ENCODE measurements around the gene RNF166.

Gene RNF166

GRCh38 chr16:88662222-88662842, 43.9 kb downstream of the RNF166 start:
- CTCF ChIA-PET = interaction anchor here (1.0 kb wide), 1 partner anchor 23 kb away, joined by 3 read pairs; no protein-coding TSS in a partner anchor
- DNase-seq (ENCODE audit: extremely low spot score) = no peak
- POLR2A ChIA-PET = interaction anchor here (0.8 to 2.8 kb wide), 8 partner anchors 9 to 115 kb away, joined by 3 to 15 read pairs (median 3); partner anchors contain the start of gene ZC3H18
- TF ChIP-seq BHLHE40 (IDR thresholded peaks at IDR 0.05; ENCODE audit: borderline replicate concordance) (no peak), ELF4 (IDR thresholded peaks at IDR 0.05) (no peak), CTBP1 (IDR thresholded peaks at IDR 0.05; ENCODE audit: borderline replicate concordance) (no peak), TARDBP (IDR thresholded peaks at IDR 0.05) (no peak), SP1 (IDR thresholded peaks at IDR 0.05) (no peak), LEF1 (IDR thresholded peaks at IDR 0.05; ENCODE audit: borderline replicate concordance) (no peak), FOXK2 (IDR thresholded peaks at IDR 0.05) (no peak), L3MBTL2 (conservative IDR thresholded peaks at IDR 0.05) (no peak), SUZ12 (IDR thresholded peaks at IDR 0.05) (no peak), ZNF384 (IDR thresholded peaks at IDR 0.05) (no peak), ARNT (IDR thresholded peaks at IDR 0.05) (no peak), HDGF (IDR thresholded peaks at IDR 0.05; ENCODE audit: borderline replicate concordance) (no peak), PKNOX1 (IDR thresholded peaks at IDR 0.05) (no peak), FOXM1 (IDR thresholded peaks at IDR 0.05; ENCODE audit: borderline replicate concordance) (no peak), NFRKB (IDR thresholded peaks at IDR 0.05) (no peak), FOXA1 (IDR thresholded peaks at IDR 0.05) (no peak)

- POLR2A ChIA-PET = no interaction called here
- CTCF ChIA-PET = no interaction called here
- TF ChIP-seq ELF4 (IDR thresholded peaks at IDR 0.05) = no peak
- no peak for TF ChIP-seq FOXK2 (IDR thresholded peaks at IDR 0.05)
- no peak for TF ChIP-seq NFRKB (IDR thresholded peaks at IDR 0.05)
- no peak for TF ChIP-seq CTBP1 (IDR thresholded peaks at IDR 0.05; ENCODE audit: borderline replicate concordance)
- no peak for TF ChIP-seq TARDBP (IDR thresholded peaks at IDR 0.05)
- TF ChIP-seq SUZ12 (IDR thresholded peaks at IDR 0.05) = no peak
- TF ChIP-seq LEF1 (IDR thresholded peaks at IDR 0.05; ENCODE audit: borderline replicate concordance) = no peak
- no peak for TF ChIP-seq FOXA1 (IDR thresholded peaks at IDR 0.05)
- TF ChIP-seq ARNT (IDR thresholded peaks at IDR 0.05) = no peak
- no peak for TF ChIP-seq ZNF384 (IDR thresholded peaks at IDR 0.05)
- no peak for TF ChIP-seq HDGF (IDR thresholded peaks at IDR 0.05; ENCODE audit: borderline replicate concordance)
- no peak for TF ChIP-seq PKNOX1 (IDR thresholded peaks at IDR 0.05)
- TF ChIP-seq SP1 (IDR thresholded peaks at IDR 0.05) = no peak
- TF ChIP-seq BHLHE40 (IDR thresholded peaks at IDR 0.05; ENCODE audit: borderline replicate concordance) = no peak
- no peak for DNase-seq (ENCODE audit: extremely low spot score)
These were observed 44.7 kb downstream of the RNF166 start for GRCh38 chr16:88661468-88661867.

GRCh38 chr16:88659160-88659559, 47.0 kb downstream of the RNF166 start:
- ChIA-PET POLR2A (no interaction called here), CTCF (no interaction called here)
- no peak for TF ChIP-seq FOXK2 (IDR thresholded peaks at IDR 0.05)
- no peak for TF ChIP-seq FOXM1 (IDR thresholded peaks at IDR 0.05; ENCODE audit: borderline replicate concordance)
- no peak for TF ChIP-seq ELF4 (IDR thresholded peaks at IDR 0.05)
- no peak for TF ChIP-seq BHLHE40 (IDR thresholded peaks at IDR 0.05; ENCODE audit: borderline replicate concordance)
- TF ChIP-seq SUZ12 (IDR thresholded peaks at IDR 0.05) = no peak
- no peak for TF ChIP-seq SP1 (IDR thresholded peaks at IDR 0.05)
- no peak for TF ChIP-seq LEF1 (IDR thresholded peaks at IDR 0.05; ENCODE audit: borderline replicate concordance)
- TF ChIP-seq CTBP1 (IDR thresholded peaks at IDR 0.05; ENCODE audit: borderline replicate concordance) = no peak
- no peak for TF ChIP-seq L3MBTL2 (conservative IDR thresholded peaks at IDR 0.05)
- no peak for TF ChIP-seq ZNF384 (IDR thresholded peaks at IDR 0.05)
- no peak for TF ChIP-seq PKNOX1 (IDR thresholded peaks at IDR 0.05)
- TF ChIP-seq NFRKB (IDR thresholded peaks at IDR 0.05) = no peak
- TF ChIP-seq HDGF (IDR thresholded peaks at IDR 0.05; ENCODE audit: borderline replicate concordance) = no peak
- TF ChIP-seq ARNT (IDR thresholded peaks at IDR 0.05) = no peak
- no peak for TF ChIP-seq FOXA1 (IDR thresholded peaks at IDR 0.05)
- TF ChIP-seq TARDBP (IDR thresholded peaks at IDR 0.05) = no peak
- no peak for DNase-seq (ENCODE audit: extremely low spot score)

- ChIA-PET POLR2A (no interaction called here), CTCF (no interaction called here)
- TF ChIP-seq TARDBP (IDR thresholded peaks at IDR 0.05) (no peak), PKNOX1 (IDR thresholded peaks at IDR 0.05) (no peak), NFRKB (IDR thresholded peaks at IDR 0.05) (no peak), ZNF384 (IDR thresholded peaks at IDR 0.05) (no peak), LEF1 (IDR thresholded peaks at IDR 0.05; ENCODE audit: borderline replicate concordance) (no peak), BHLHE40 (IDR thresholded peaks at IDR 0.05; ENCODE audit: borderline replicate concordance) (no peak), FOXK2 (IDR thresholded peaks at IDR 0.05) (no peak), SP1 (IDR thresholded peaks at IDR 0.05) (no peak), HDGF (IDR thresholded peaks at IDR 0.05; ENCODE audit: borderline replicate concordance) (no peak)
- no peak for DNase-seq (ENCODE audit: extremely low spot score)
These were observed 47.5 kb downstream of the RNF166 start for GRCh38 chr16:88658714-88659113.

DNA sequence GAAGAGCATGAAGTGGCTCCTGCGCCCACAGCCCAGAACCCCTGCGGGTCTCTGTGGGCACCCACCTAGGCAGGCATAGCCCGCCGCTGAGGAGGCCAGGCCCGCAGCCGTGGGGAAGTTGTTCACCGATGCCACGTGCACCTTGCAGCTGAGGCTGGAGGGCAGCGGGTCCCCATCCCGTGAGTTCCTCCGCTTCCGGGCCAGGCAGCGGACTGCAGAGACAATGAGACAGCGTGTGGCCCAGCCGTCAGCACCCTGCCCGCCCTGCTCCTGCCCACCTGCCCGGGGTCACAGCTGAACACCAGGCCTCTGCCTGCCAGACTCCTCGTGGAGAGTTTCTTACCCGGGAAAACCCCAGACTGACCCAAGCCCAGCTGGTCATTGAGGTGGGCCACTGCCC, 48.8 kb downstream of the RNF166 start:
- ChIA-PET POLR2A (no interaction called here), CTCF (no interaction called here)
- TF ChIP-seq FOXM1 (IDR thresholded peaks at IDR 0.05; ENCODE audit: borderline replicate concordance) = no peak
- no peak for TF ChIP-seq ZNF384 (IDR thresholded peaks at IDR 0.05)
- TF ChIP-seq FOXK2 (IDR thresholded peaks at IDR 0.05) = no peak
- TF ChIP-seq SP1 (IDR thresholded peaks at IDR 0.05) = no peak
- TF ChIP-seq ARNT (IDR thresholded peaks at IDR 0.05) = no peak
- TF ChIP-seq PKNOX1 (IDR thresholded peaks at IDR 0.05) = no peak
- TF ChIP-seq LEF1 (IDR thresholded peaks at IDR 0.05; ENCODE audit: borderline replicate concordance) = no peak
- no peak for TF ChIP-seq NFRKB (IDR thresholded peaks at IDR 0.05)
- TF ChIP-seq BHLHE40 (IDR thresholded peaks at IDR 0.05; ENCODE audit: borderline replicate concordance) = no peak
- no peak for TF ChIP-seq CTBP1 (IDR thresholded peaks at IDR 0.05; ENCODE audit: borderline replicate concordance)
- no peak for TF ChIP-seq HDGF (IDR thresholded peaks at IDR 0.05; ENCODE audit: borderline replicate concordance)
- TF ChIP-seq FOXA1 (IDR thresholded peaks at IDR 0.05) = no peak
- TF ChIP-seq TARDBP (IDR thresholded peaks at IDR 0.05) = no peak
- no peak for TF ChIP-seq L3MBTL2 (conservative IDR thresholded peaks at IDR 0.05)
- DNase-seq (ENCODE audit: extremely low spot score) = no peak
